GM12878 (cell line): ENCODE measurements around the gene HERPUD1. TPM values are rescaled to one million over a fixed set of nuclear protein-coding genes. Genes with fewer than 3 reads are reported as not detected.

ENCODE experiments used
- BACH1 ChIP-seq: fragments of 450-650 bp; IDR thresholded peaks from 2 replicates; pipeline ENCODE4 v1.6.1; 2017; ENCODE audit warnings: mild to moderate bottlenecking, borderline replicate concordance
- CEBPB ChIP-seq, 2 experiments: fragments of 150-350 bp in 1 of 2; IDR thresholded peaks; 2 replicates each; pipeline ENCODE4 v1.6.1; 2012 to 2014; ENCODE audit warnings: low read depth in 2 of 2, low read length in 2 of 2, borderline replicate concordance in 1 of 2, inconsistent platforms in 1 of 2
- CHD4 ChIP-seq: fragments of 200-600 bp; sonication (generic); IDR thresholded peaks from 2 replicates; pipeline ENCODE4 v1.6.1; 2016; ENCODE audit warnings: mild to moderate bottlenecking
- HSF1 ChIP-seq: fragments of 150-350 bp; IDR thresholded peaks from 2 replicates; pipeline ENCODE4 v1.6.1; 2014; ENCODE audit warnings: mild to moderate bottlenecking, low read depth, low read length
- LARP7 ChIP-seq: fragments of 450-650 bp; IDR thresholded peaks from 2 replicates; pipeline ENCODE4 v1.6.1; 2017; ENCODE audit warnings: mild to moderate bottlenecking
- MEF2B ChIP-seq: fragments of 450-650 bp; IDR thresholded peaks from 2 replicates; pipeline ENCODE4 v1.6.1; 2018; ENCODE audit warnings: mild to moderate bottlenecking, moderate library complexity; ENCODE audit not compliant: partially characterized antibody, poor library complexity, severe bottlenecking
- NFYA ChIP-seq: IDR thresholded peaks from 2 replicates; pipeline ENCODE4 v1.6.1; 2011; ENCODE audit warnings: low read depth, mild to moderate bottlenecking, low read length, improper control_type of control experiment, borderline replicate concordance
- PKNOX1 ChIP-seq: fragments of 450-650 bp; IDR thresholded peaks from 2 replicates; pipeline ENCODE4 v1.6.1; 2016; ENCODE audit warnings: mild to moderate bottlenecking
- PRDM15 ChIP-seq: fragments of 450-650 bp; formaldehyde crosslinking; IDR thresholded peaks from 2 replicates; pipeline ENCODE4 v1.4.0; 2020; ENCODE audit warnings: mild to moderate bottlenecking, moderate library complexity
- TCF7 ChIP-seq: IDR thresholded peaks from 2 replicates; pipeline ENCODE4 v1.6.1; 2014; ENCODE audit warnings: antibody characterized with exemption, borderline replicate concordance
- ZNF24 ChIP-seq: fragments of 450-650 bp; IDR thresholded peaks from 2 replicates; pipeline ENCODE4 v1.6.1; 2017; ENCODE audit warnings: antibody characterized with exemption, mild to moderate bottlenecking
- ZNF384 ChIP-seq: IDR thresholded peaks from 2 replicates; pipeline ENCODE4 v1.6.1; 2012; ENCODE audit warnings: low read depth, mild to moderate bottlenecking, low read length, improper control_type of control experiment, borderline replicate concordance
- ZNF687 ChIP-seq: fragments of 450-650 bp; IDR thresholded peaks from 2 replicates; pipeline ENCODE4 v1.6.1; 2017; ENCODE audit warnings: mild to moderate bottlenecking, moderate library complexity
- polyA plus RNA-seq, 11 experiments: library from polyadenylated mRNA; depleted of rRNA in 4 of 11; unstranded in 6 of 11; stranded (reverse) in 5 of 11; fragments of >200 nt; fragmentation: Nextera tagmentation in 4 of 11; fragmentation: Illumina TruSeq in 1 of 11; extraction: Ambion mirVana in 4 of 11; extraction: Trizol in 1 of 11; gene quantifications; 1 replicate in 1 of 11; 2 replicates in 10 of 11; pipeline versions ENCODE4 v1.2.1 to v1.2.3, GENCODE V29; 2011 to 2016; ENCODE audit warnings: inconsistent platforms in 2 of 11, missing spikeins in 2 of 11, low read depth in 1 of 11
- total RNA-seq, 4 experiments: library from RNA; depleted of rRNA in 3 of 4; stranded (reverse); fragments of >200 nt in 3 of 4; fragmentation: Illumina TruSeq in 1 of 4; extraction: Trizol in 1 of 4; gene quantifications; 2 replicates each; pipeline versions ENCODE4 v1.2.1 to v1.2.3, GENCODE V29; 2013 to 2021
- TF ChIP-seq, protein P1 (sequence below): IDR thresholded peaks from 2 replicates; pipeline ENCODE4 v1.6.1; 2012; ENCODE audit warnings: mild to moderate bottlenecking, low read depth, low read length

HERPUD1 gene
- total and polyA plus RNA-seq, 10 of the 15 experiments (the other 5 are each of a cell fraction or from before 2014, with no cell fraction given): 32.6 to 212 (median 122) TPM

- TF ChIP-seq ZNF687 (peak; percentile 80), MEF2B (peak; percentile 31), LARP7 (0 out of 2 replicates have a peak, but pooled peaks have one; percentile 13), PRDM15 (no peak), NFYA (no peak), CEBPB (IDR thresholded peaks at IDR 0.05; ENCODE audit: borderline replicate concordance in 1 of 2, low read depth in 2 of 2, low read length in 2 of 2) (no peak), PKNOX1 (no peak; the same call in 1 of the 2 replicates), BACH1 (no peak), CHD4 (no peak), TCF7 (0 out of 2 replicates have a peak, but pooled peaks have one; percentile 73), ZNF24 (no peak), HSF1 (no peak), ZNF384 (no peak)
- TF ChIP-seq, protein P1, sequence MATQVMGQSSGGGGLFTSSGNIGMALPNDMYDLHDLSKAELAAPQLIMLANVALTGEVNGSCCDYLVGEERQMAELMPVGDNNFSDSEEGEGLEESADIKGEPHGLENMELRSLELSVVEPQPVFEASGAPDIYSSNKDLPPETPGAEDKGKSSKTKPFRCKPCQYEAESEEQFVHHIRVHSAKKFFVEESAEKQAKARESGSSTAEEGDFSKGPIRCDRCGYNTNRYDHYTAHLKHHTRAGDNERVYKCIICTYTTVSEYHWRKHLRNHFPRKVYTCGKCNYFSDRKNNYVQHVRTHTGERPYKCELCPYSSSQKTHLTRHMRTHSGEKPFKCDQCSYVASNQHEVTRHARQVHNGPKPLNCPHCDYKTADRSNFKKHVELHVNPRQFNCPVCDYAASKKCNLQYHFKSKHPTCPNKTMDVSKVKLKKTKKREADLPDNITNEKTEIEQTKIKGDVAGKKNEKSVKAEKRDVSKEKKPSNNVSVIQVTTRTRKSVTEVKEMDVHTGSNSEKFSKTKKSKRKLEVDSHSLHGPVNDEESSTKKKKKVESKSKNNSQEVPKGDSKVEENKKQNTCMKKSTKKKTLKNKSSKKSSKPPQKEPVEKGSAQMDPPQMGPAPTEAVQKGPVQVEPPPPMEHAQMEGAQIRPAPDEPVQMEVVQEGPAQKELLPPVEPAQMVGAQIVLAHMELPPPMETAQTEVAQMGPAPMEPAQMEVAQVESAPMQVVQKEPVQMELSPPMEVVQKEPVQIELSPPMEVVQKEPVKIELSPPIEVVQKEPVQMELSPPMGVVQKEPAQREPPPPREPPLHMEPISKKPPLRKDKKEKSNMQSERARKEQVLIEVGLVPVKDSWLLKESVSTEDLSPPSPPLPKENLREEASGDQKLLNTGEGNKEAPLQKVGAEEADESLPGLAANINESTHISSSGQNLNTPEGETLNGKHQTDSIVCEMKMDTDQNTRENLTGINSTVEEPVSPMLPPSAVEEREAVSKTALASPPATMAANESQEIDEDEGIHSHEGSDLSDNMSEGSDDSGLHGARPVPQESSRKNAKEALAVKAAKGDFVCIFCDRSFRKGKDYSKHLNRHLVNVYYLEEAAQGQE: no peak
Measured at GRCh38 chr16:56910654-56911539, 21.0 kb upstream of the HERPUD1 start (continued).
